SU-DHL-6 (cell line): ENCODE results near the gene VPS13D.

Experiments used
- H2AFZ ChIP-seq: fragments of 200-600 bp; sonication (generic); 2 replicates; pipeline ENCODE4 v1.6.1; 2014; ENCODE audit warnings: low read depth, mild to moderate bottlenecking, moderate library complexity, mixed read lengths, antibody characterized with exemption, low read length; ENCODE audit not compliant: severe bottlenecking
- H3F3A ChIP-seq: fragments of 200-600 bp; shearing (Covaris generic); 2 replicates; pipeline ENCODE4 v1.6.0; 2016; ENCODE audit warnings: antibody characterized with exemption, mild to moderate bottlenecking; ENCODE audit not compliant: insufficient read depth
- H3K27ac ChIP-seq: fragments of 200-600 bp; sonication (generic); 2 replicates; pipeline ENCODE4 v1.5.1; 2016; ENCODE audit warnings: low read depth, mild to moderate bottlenecking, low read length, moderate library complexity, mixed read lengths
- H3K27me3 ChIP-seq: fragments of 200-600 bp; sonication (generic), shearing (Covaris generic); 2 replicates; pipeline ENCODE4 v1.6.0; 2014; ENCODE audit warnings: mild to moderate bottlenecking, low read length
- H3K36me3 ChIP-seq: fragments of 200-600 bp; sonication (generic); 2 replicates; pipeline ENCODE4 v1.6.1; 2014; ENCODE audit warnings: mild to moderate bottlenecking, low read length, mixed read lengths
- H3K4me2 ChIP-seq: fragments of 300-600, 200-600 bp; shearing (Covaris generic), sonication (generic); 2 replicates; pipeline ENCODE4 v1.6.0; 2014; ENCODE audit warnings: low read length, low read depth, mild to moderate bottlenecking; ENCODE audit not compliant: poor library complexity, severe bottlenecking
- H3K4me3 ChIP-seq: fragments of 200-600 bp; sonication (generic); 2 replicates; pipeline ENCODE4 v1.5.1; 2014; ENCODE audit warnings: antibody characterized with exemption, low read length, mild to moderate bottlenecking, mixed read lengths; ENCODE audit not compliant: insufficient read depth, poor library complexity, severe bottlenecking
- H3K79me2 ChIP-seq: fragments of 200-600 bp; sonication (generic); 2 replicates; pipeline ENCODE4 v1.6.1; 2014; ENCODE audit warnings: mild to moderate bottlenecking, low read length, moderate library complexity; ENCODE audit not compliant: insufficient read depth
- H3K9ac ChIP-seq: fragments of 200-600 bp; sonication (generic); 2 replicates; pipeline ENCODE4 v1.7.0; 2014; ENCODE audit warnings: mild to moderate bottlenecking, low read length
- H3K9me2 ChIP-seq: fragments of 200-600 bp; sonication (generic); replicated peaks from 2 replicates; pipeline ENCODE4 v1.6.1; 2014; ENCODE audit warnings: low read length; ENCODE audit not compliant: insufficient read depth
- H3K9me3 ChIP-seq: fragments of 200-600 bp; sonication (generic); 2 replicates; pipeline ENCODE4 v1.6.1; 2014; ENCODE audit warnings: low read length, mixed read lengths; ENCODE audit not compliant: insufficient read depth
- H4K20me1 ChIP-seq: fragments of 200-600 bp; sonication (generic); 2 replicates; pipeline ENCODE4 v1.6.1; 2014; ENCODE audit warnings: low read depth, mild to moderate bottlenecking, antibody characterized with exemption, low read length, moderate library complexity, mixed read lengths
- EZH2phosphoT487 ChIP-seq: fragments of 200-600 bp; sonication (generic), shearing (Covaris generic); conservative IDR thresholded peaks from 2 replicates; pipeline ENCODE4 v1.6.1; 2018; ENCODE audit warnings: mild to moderate bottlenecking, antibody characterized with exemption, low read length, moderate library complexity, mixed read lengths
- TF ChIP-seq, protein P1 (sequence below): fragments of 200-600 bp; sonication (generic); IDR thresholded peaks from one replicate; pipeline ENCODE4 v1.5.1; 2017; ENCODE audit warnings: antibody characterized with exemption, mild to moderate bottlenecking, low read length, moderate library complexity; ENCODE audit not compliant: insufficient read depth, poor library complexity, severe bottlenecking

The VPS13D gene

DNA sequence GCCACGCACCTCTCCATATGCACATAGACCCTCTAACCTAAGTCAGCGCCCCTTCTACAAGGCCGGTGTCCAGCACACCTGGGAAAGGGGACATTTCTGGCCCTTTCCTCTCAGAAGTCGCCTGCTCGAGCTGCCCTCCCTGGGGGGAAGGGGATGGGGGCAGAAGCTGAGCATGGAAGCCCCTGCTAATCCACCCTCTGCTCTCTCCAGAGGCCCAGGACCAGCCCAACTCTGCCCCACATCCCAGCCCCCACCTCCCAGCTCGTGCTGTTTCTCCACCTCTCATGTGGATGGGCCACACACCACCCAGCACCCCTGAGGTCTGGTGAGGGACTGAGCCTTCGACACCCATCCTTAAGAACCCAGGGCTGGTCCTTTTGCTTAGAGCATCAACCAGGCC is 48.3 kb upstream of the VPS13D start:
- no peaks in the 10 kb centered on the region for H3K36me3 ChIP-seq
- H3K9me3 ChIP-seq: no peaks in the 10 kb centered on the region
- TF ChIP-seq EZH2phosphoT487: no peak
- no peak overlapping the region for H2AFZ ChIP-seq
- no peaks in the 10 kb centered on the region for H3K79me2 ChIP-seq
- H3K27me3 ChIP-seq: no peaks in the 10 kb centered on the region
- no peak overlapping the region for H3K27ac ChIP-seq
- no peaks in the 10 kb centered on the region for H3F3A ChIP-seq
- H4K20me1 ChIP-seq: no peaks in the 10 kb centered on the region
- no peak overlapping the region for H3K4me3 ChIP-seq
- H3K4me2 ChIP-seq: no peak overlapping the region
- no peaks in the 10 kb centered on the region for H3K9me2 ChIP-seq
- no peak overlapping the region for H3K9ac ChIP-seq

DNA sequence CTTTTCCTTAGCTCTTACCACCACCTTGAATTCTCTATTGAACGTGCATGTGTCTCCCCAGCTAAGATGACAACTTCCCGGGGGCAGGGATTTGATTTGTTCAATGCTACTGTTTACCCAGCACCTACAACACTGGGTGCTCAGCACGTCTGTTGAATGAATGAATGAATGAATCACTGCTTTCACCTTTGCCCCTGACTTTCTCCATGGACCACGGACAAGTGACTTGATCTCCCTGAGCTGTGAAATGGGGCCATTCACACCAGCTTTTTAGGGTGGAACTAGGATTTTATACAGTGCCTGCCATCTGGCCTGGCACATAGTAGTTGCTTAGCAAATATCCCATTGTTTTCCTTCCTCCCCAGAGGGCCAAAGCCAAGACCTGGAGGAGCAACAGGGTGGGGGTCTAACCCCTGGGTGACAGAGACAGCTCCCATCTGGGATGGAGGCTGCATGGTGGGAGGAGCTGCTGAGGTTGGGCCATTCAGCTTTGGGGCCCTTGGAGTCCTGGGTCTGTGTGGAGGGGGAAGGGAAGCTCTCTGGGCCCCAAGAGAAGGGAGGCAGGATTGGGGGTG is 47.3 kb upstream of the VPS13D start:
- TF ChIP-seq, protein P1, sequence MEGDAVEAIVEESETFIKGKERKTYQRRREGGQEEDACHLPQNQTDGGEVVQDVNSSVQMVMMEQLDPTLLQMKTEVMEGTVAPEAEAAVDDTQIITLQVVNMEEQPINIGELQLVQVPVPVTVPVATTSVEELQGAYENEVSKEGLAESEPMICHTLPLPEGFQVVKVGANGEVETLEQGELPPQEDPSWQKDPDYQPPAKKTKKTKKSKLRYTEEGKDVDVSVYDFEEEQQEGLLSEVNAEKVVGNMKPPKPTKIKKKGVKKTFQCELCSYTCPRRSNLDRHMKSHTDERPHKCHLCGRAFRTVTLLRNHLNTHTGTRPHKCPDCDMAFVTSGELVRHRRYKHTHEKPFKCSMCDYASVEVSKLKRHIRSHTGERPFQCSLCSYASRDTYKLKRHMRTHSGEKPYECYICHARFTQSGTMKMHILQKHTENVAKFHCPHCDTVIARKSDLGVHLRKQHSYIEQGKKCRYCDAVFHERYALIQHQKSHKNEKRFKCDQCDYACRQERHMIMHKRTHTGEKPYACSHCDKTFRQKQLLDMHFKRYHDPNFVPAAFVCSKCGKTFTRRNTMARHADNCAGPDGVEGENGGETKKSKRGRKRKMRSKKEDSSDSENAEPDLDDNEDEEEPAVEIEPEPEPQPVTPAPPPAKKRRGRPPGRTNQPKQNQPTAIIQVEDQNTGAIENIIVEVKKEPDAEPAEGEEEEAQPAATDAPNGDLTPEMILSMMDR: no peak
- no peak for TF ChIP-seq EZH2phosphoT487
- Histone ChIP-seq H3K36me3 (no peaks in the 10 kb centered on the region), H4K20me1 (no peaks in the 10 kb centered on the region), H3K27me3 (no peaks in the 10 kb centered on the region), H3K9me2 (no peaks in the 10 kb centered on the region), H3K27ac (no peak overlapping the region), H3K4me3 (no peak overlapping the region), H3K9me3 (no peaks in the 10 kb centered on the region), H3K4me2 (no peak overlapping the region), H3K79me2 (no peaks in the 10 kb centered on the region), H3F3A (no peaks in the 10 kb centered on the region), H2AFZ (no peak overlapping the region), H3K9ac (no peak overlapping the region)

DNA sequence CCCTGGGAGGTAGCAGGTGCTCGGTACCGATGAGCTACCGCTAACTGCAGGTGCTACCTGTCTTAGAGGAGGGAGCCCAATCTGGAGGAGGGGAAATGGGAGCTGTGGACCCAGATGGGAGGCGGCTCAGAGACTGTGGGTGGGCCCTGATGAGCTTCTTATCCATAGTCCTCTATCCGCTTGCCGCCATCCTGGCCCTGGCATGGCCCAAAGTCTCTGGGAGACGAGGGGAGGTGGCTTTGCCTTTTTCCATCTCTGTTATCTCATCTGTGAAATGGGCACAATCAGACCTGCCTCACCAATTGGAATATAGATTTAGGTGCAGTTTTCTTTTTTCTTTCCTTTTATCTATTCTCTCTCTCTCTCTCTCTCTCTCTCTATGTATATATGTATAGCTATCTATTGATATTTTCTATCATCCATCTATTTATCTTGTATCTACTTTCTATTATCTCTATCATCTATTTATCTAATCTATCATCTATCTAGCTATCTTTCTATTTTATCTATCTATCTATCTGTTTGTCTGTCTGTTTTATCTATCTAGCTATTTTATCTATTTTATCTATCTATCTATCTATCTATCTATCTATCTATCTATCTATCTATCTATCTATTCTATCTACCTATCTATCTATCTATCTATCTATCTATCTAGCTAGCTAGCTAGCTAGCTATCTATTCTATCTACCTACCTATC is 46.6 kb upstream of the VPS13D start:
- TF ChIP-seq EZH2phosphoT487: no peak
- TF ChIP-seq, protein P1: no peak
- no peaks in the 10 kb centered on the region for H3K27me3 ChIP-seq
- H2AFZ ChIP-seq: no peak overlapping the region
- no peaks in the 10 kb centered on the region for H3K9me3 ChIP-seq
- H3K27ac ChIP-seq: no peak overlapping the region
- H3K4me3 ChIP-seq: no peak overlapping the region
- H3K4me2 ChIP-seq: no peak overlapping the region
- H3F3A ChIP-seq: no peaks in the 10 kb centered on the region
- H4K20me1 ChIP-seq: no peaks in the 10 kb centered on the region
- no peaks in the 10 kb centered on the region for H3K36me3 ChIP-seq
- no peaks in the 10 kb centered on the region for H3K79me2 ChIP-seq
- no peaks in the 10 kb centered on the region for H3K9me2 ChIP-seq
- no peak overlapping the region for H3K9ac ChIP-seq

DNA sequence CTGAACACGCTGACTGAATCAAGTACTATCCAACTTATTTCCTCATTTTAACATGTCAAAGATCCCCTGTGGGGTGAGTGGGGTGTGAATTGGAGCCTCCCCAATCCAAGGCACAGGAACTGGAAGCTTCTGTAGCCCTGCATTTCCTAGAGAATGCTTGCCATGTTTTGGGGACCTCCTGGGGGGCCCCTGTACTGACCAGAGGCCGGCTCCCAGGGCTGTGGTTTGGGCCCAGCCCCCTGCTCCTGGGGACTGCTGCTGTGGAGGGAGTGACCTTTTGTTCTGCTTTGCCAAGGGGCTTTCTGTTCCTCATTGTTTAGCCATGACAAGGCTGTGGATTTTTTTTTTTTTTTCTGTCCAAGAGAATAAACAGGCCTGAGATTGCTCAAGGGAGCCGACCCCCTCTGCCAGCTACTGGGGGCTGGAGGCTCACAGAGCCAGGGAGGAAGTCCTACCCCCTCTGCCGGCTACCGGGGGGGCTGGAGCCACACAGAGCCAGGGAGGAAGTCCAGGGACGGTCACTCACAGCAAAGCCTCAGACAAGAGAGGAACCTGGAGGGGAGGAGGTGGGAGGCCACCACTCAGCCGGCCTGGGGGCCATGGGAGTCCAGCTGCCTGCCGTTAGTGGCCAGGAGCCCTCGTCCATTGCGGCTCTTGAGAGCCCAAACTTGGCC is 45.7 kb upstream of the VPS13D start:
- H3K9me2 ChIP-seq: no peaks in the 10 kb centered on the region
- no peaks in the 10 kb centered on the region for H3F3A ChIP-seq
- H3K79me2 ChIP-seq: no peaks in the 10 kb centered on the region
- no peak overlapping the region for H3K4me3 ChIP-seq
- no peak overlapping the region for H2AFZ ChIP-seq
- no peak for TF ChIP-seq EZH2phosphoT487
- TF ChIP-seq, protein P1: no peak
- no peak overlapping the region for H3K4me2 ChIP-seq
- H4K20me1 ChIP-seq: no peaks in the 10 kb centered on the region
- no peaks in the 10 kb centered on the region for H3K36me3 ChIP-seq
- no peak overlapping the region for H3K9ac ChIP-seq
- H3K9me3 ChIP-seq: no peaks in the 10 kb centered on the region
- H3K27me3 ChIP-seq: no peaks in the 10 kb centered on the region
- no peak overlapping the region for H3K27ac ChIP-seq
